GM19452 (cell line): ENCODE data around the gene ELP1.
"Not testable (repeated sequence)": the region's sequence is repeated elsewhere in the genome, so short reads cannot be mapped to it uniquely, and the experiment has no call there.

ENCODE experiments used
- ATAC-seq: cut with Tn5 transposase; IDR thresholded peaks from one replicate; pipeline ENCODE4 v1.9.1; 2021; ENCODE audit not compliant: unreplicated experiment

Gene ELP1

GRCh38 chr9:108928386-108928785, 5.5 kb downstream of the ELP1 start:
- no peak for ATAC-seq

GRCh38 chr9:108924466-108924865, 9.5 kb downstream of the ELP1 start:
- no peak for ATAC-seq

- no peak for ATAC-seq
These were observed 12.7 kb downstream of the ELP1 start for GRCh38 chr9:108921200-108921599.

- ATAC-seq, result not testable (repeated sequence)
These were observed 13.5 kb downstream of the ELP1 start for GRCh38 chr9:108920401-108920800.

- no peak for ATAC-seq
These were observed 14.4 kb downstream of the ELP1 start for GRCh38 chr9:108919517-108919916.

- ATAC-seq, result no peak
These were observed 20.5 kb downstream of the ELP1 start for GRCh38 chr9:108913391-108913790.

GRCh38 chr9:108911820-108912219, 22.1 kb downstream of the ELP1 start:
- no peak for ATAC-seq

GRCh38 chr9:108910914-108911313, 23.0 kb downstream of the ELP1 start:
- ATAC-seq, result no peak

GRCh38 chr9:108910402-108910801, 23.5 kb downstream of the ELP1 start:
- ATAC-seq, result no peak

GRCh38 chr9:108905494-108905893, 28.4 kb downstream of the ELP1 start:
- ATAC-seq, result no peak

GRCh38 chr9:108904161-108904560, 29.8 kb downstream of the ELP1 start:
- no peak for ATAC-seq

GRCh38 chr9:108903420-108904103, 30.4 kb downstream of the ELP1 start:
- no peak for ATAC-seq

GRCh38 chr9:108900176-108900575, 33.7 kb downstream of the ELP1 start:
- ATAC-seq, result no peak

- ATAC-seq, result not testable (repeated sequence)
These were observed 34.8 kb downstream of the ELP1 start for GRCh38 chr9:108899023-108899695.

- no peak for ATAC-seq
These were observed 36.4 kb downstream of the ELP1 start for GRCh38 chr9:108897324-108898096.

GRCh38 chr9:108894225-108894997, 39.5 kb downstream of the ELP1 start:
- no peak for ATAC-seq

GRCh38 chr9:108889649-108890067, 44.3 kb downstream of the ELP1 start:
- ATAC-seq, result no peak

- not testable (repeated sequence) for ATAC-seq
These were observed 47.2 kb downstream of the ELP1 start for GRCh38 chr9:108886594-108887271.

- peak; percentile 99 for ATAC-seq
These were observed 48.1 kb downstream of the ELP1 start for GRCh38 chr9:108885643-108886348.

GRCh38 chr9:108884701-108885100, 49.2 kb downstream of the ELP1 start:
- ATAC-seq, result no peak
